K562 (cell line): ENCODE results near the gene UBXN2A. TPM values are rescaled to one million over a fixed set of nuclear protein-coding genes. Genes with fewer than 3 reads are reported as not detected.

ENCODE experiments used
- ATAC-seq: fragments of 200-7000 bp; cut with Tn5 transposase; 3 replicates; pipeline ENCODE4 v1.9.1; 2020; ENCODE audit warnings: moderate library complexity
- BruUV-seq: library from RNA; stranded (reverse); fragments of 400-500 nt; replicated peaks from 2 replicates; lab custom pipeline; 2021; lab: Mats Ljungman, UMichigan
- CTCF ChIA-PET: fragments of 300-600 bp; formaldehyde crosslinking; extraction: SDS; loops from one replicate; lab custom pipeline; 2021; ENCODE audit warnings: low intra/inter-chr PET ratio; lab: Yijun Ruan, JAX
- POLR2A ChIA-PET: fragments of 300-600, 350-650 bp; sonication (Branson Sonifier 250); formaldehyde crosslinking; extraction: SDS; loops from one replicate; lab custom pipeline; 2021; ENCODE audit warnings: antibody characterized with exemption, inconsistent platforms; lab: Yijun Ruan, JAX
- DNase-seq, 4 experiments: peaks; one replicate each; pipeline versions ENCODE4 v3.0.0 to v3.0.0-alpha.2; 2011 to 2018; ENCODE audit warnings: low spot score in 3 of 4, mixed read lengths in 3 of 4; ENCODE audit errors: extremely low read depth in 1 of 4
- FAIRE-seq: peaks from 2 replicates; lab custom pipeline; 2011; peaks lifted over from hg19 to GRCh38; lab: Jason Lieb, UNC
- H2AFZ ChIP-seq: 2 replicates; pipeline ENCODE4 v1.6.0; 2011; ENCODE audit warnings: low read depth, low read length, control low read depth, inconsistent platforms
- H3K27ac ChIP-seq: fragments of 200-600 bp; 3 replicates; pipeline ENCODE4 v1.8.0; 2011; ENCODE audit warnings: low read depth, mild to moderate bottlenecking, control low read depth, inconsistent platforms, low read length, moderate library complexity, mixed read lengths; ENCODE audit errors: extremely low read depth
- H3K27me3 ChIP-seq, 2 experiments: fragments of 300-600 bp in 1 of 2; 2 replicates in 1 of 2; 3 replicates in 1 of 2; pipeline versions ENCODE4 v1.6.0 to v1.8.0; 2011; ENCODE audit warnings: inconsistent platforms in 2 of 2, low read length in 2 of 2, mild to moderate bottlenecking in 1 of 2, mixed read lengths in 1 of 2, moderate library complexity in 1 of 2; ENCODE audit not compliant: control insufficient read depth in 2 of 2, insufficient read depth in 2 of 2
- H3K36me3 ChIP-seq: fragments of 300-600 bp; 3 replicates; pipeline ENCODE4 v1.8.0; 2011; ENCODE audit warnings: mild to moderate bottlenecking, low read length, inconsistent platforms; ENCODE audit not compliant: control insufficient read depth, insufficient read depth
- H3K4me1 ChIP-seq, 2 experiments: fragments of 200-600 bp in 1 of 2; replicated peaks in 1 of 2; 2 replicates in 1 of 2; 3 replicates in 1 of 2; pipeline versions ENCODE4 v1.5.1 to v1.8.0; 2011; ENCODE audit warnings: inconsistent platforms in 2 of 2, low read length in 2 of 2, mild to moderate bottlenecking in 1 of 2, mixed read lengths in 1 of 2, moderate library complexity in 1 of 2; ENCODE audit not compliant: control insufficient read depth in 2 of 2, insufficient read depth in 2 of 2
- H3K4me2 ChIP-seq: 2 replicates; pipeline ENCODE4 v1.6.1; 2011; ENCODE audit warnings: low read length, control low read depth, inconsistent platforms, mixed read lengths; ENCODE audit not compliant: insufficient read depth
- H3K4me3 ChIP-seq: fragments of 200-600 bp; sonication (generic), shearing (Covaris generic); 2 replicates; pipeline ENCODE4 v1.5.1; 2016; ENCODE audit warnings: control low read depth, inconsistent platforms
- H3K79me2 ChIP-seq: fragments of 200-600 bp; 3 replicates; pipeline ENCODE4 v1.8.0; 2011; ENCODE audit warnings: low read length, inconsistent platforms; ENCODE audit not compliant: control insufficient read depth, insufficient read depth
- H3K9ac ChIP-seq, 2 experiments: 2 replicates each; pipeline versions ENCODE4 v1.6.0 to v1.6.1; 2011; ENCODE audit warnings: low read depth in 2 of 2, low read length in 2 of 2, control low read depth in 1 of 2, inconsistent platforms in 1 of 2, mild to moderate bottlenecking in 1 of 2, mixed read lengths in 1 of 2; ENCODE audit not compliant: insufficient read depth in 1 of 2
- H3K9me1 ChIP-seq: one replicate; pipeline ENCODE4 v1.6.0; 2011; ENCODE audit warnings: inconsistent platforms, mild to moderate bottlenecking, low read length, moderate library complexity; ENCODE audit not compliant: control insufficient read depth, insufficient read depth
- H3K9me3 ChIP-seq: replicated peaks from 2 replicates; pipeline ENCODE4 v1.5.1; 2011; ENCODE audit warnings: low read depth, low read length, inconsistent platforms; ENCODE audit not compliant: control insufficient read depth, insufficient read depth
- H4K20me1 ChIP-seq: replicated peaks from 2 replicates; pipeline ENCODE4 v1.6.1; 2011; ENCODE audit warnings: low read length, inconsistent platforms, mixed read lengths; ENCODE audit not compliant: control insufficient read depth, insufficient read depth
- CBX8 ChIP-seq: fragments of 200-600 bp; sonication (generic); IDR thresholded peaks from 2 replicates; pipeline ENCODE4 v1.6.1; 2012; ENCODE audit warnings: borderline replicate concordance, mixed run types, low read depth, mild to moderate bottlenecking, moderate library complexity, mixed read lengths, low read length, control low read depth, inconsistent platforms; ENCODE audit not compliant: poor library complexity, severe bottlenecking; ENCODE audit errors: extremely low read depth
- COPS2 ChIP-seq: fragments of 450-650 bp; conservative IDR thresholded peaks from 2 replicates; pipeline ENCODE4 v1.6.1; 2016; ENCODE audit warnings: mild to moderate bottlenecking, moderate library complexity
- DMBX1 ChIP-seq: fragments of 250-450 bp; sonication (Bioruptor Pico); IDR thresholded peaks from 2 replicates; pipeline ENCODE4 v1.8.0; 2022; ENCODE audit warnings: inconsistent platforms, mild to moderate bottlenecking, moderate library complexity, borderline replicate concordance
- GABPA ChIP-seq: fragments of 200-800 bp; sonication (Bioruptor generic); conservative IDR thresholded peaks from 2 replicates; pipeline ENCODE4 v1.6.1; 2016; ENCODE audit warnings: low read depth, missing genetic modification characterization, missing compliant biosample characterization
- GTF2B ChIP-seq: IDR thresholded peaks from 2 replicates; pipeline ENCODE4 v1.6.1; 2011; ENCODE audit not compliant: insufficient read length; ENCODE audit errors: extremely low read depth
- KAT2B ChIP-seq: IDR thresholded peaks from one replicate; pipeline ENCODE4 v1.6.1; 2012; ENCODE audit warnings: low read depth, mild to moderate bottlenecking, control low read depth, inconsistent platforms, low read length, moderate library complexity
- LEF1 ChIP-seq: fragments of 450-650 bp; IDR thresholded peaks from 2 replicates; pipeline ENCODE4 v1.6.1; 2016; ENCODE audit warnings: mild to moderate bottlenecking
- NFRKB ChIP-seq: fragments of 450-650 bp; IDR thresholded peaks from 2 replicates; pipeline ENCODE4 v1.6.1; 2016; ENCODE audit warnings: low read depth
- SAFB2 ChIP-seq: fragments of 200-400 bp; formaldehyde crosslinking; IDR thresholded peaks from 2 replicates; pipeline ENCODE4 v1.6.1; 2018; ENCODE audit warnings: borderline replicate concordance, low read length, low read depth, moderate library complexity; ENCODE audit not compliant: severe bottlenecking
- SPI1 ChIP-seq: IDR thresholded peaks from 2 replicates; pipeline ENCODE4 v1.6.1; 2011; ENCODE audit warnings: low read depth, low read length, control low read depth, borderline replicate concordance
- THAP7 ChIP-seq: fragments of 250-450 bp; sonication (Bioruptor Pico); IDR thresholded peaks from 2 replicates; pipeline ENCODE4 v1.5.0; 2021
- ZBTB34 ChIP-seq: fragments of 250-450 bp; sonication (Bioruptor Pico); IDR thresholded peaks from 2 replicates; pipeline ENCODE4 v1.8.0; 2021; ENCODE audit warnings: mild to moderate bottlenecking, moderate library complexity
- ZNF146 ChIP-seq: IDR thresholded peaks from one replicate; pipeline ENCODE4 v1.6.1; 2018; ENCODE audit warnings: missing compliant biosample characterization; ENCODE audit not compliant: unreplicated experiment
- ZNF512 ChIP-seq: IDR thresholded peaks from 2 replicates; pipeline ENCODE4 v1.6.1; 2016; ENCODE audit warnings: missing genetic modification characterization, missing compliant biosample characterization
- ZNF589 ChIP-seq: fragments of 200-800 bp; sonication (Bioruptor generic); IDR thresholded peaks from 2 replicates; pipeline ENCODE4 v1.6.1; 2016; ENCODE audit warnings: low read depth, missing genetic modification characterization, missing compliant biosample characterization
- WGBS: fragments of 100-300 bp; shearing (Covaris generic); methylation state at CpG from one replicate; pipeline ENCODE4 v1.1.6; 2016; ENCODE audit warnings: low coverage, mixed read lengths; ENCODE audit not compliant: insufficient coverage; ENCODE audit errors: missing lambda C conversion rate; 5-methylcytosine and 5-hydroxymethylcytosine counted together
- in situ Hi-C: fragments of 300-500 bp; cut with MboI; formaldehyde crosslinking; loops from 4 replicates; pipeline ENCODE4 v1.15.0; 2018; ENCODE audit warnings: inconsistent platforms, mixed read lengths
- intact Hi-C: fragments of 100-400 bp; cut with micrococcal nuclease; formaldehyde crosslinking; loops from 2 replicates; pipeline ENCODE4 v1.14.2; 2022
- polyA plus RNA-seq, 8 experiments: library from polyadenylated mRNA; depleted of rRNA in 4 of 8; stranded (reverse) in 5 of 8; unstranded in 3 of 8; fragments of >200 nt; fragmentation: Nextera tagmentation in 2 of 8; fragmentation: Illumina TruSeq in 1 of 8; extraction: Ambion mirVana in 2 of 8; extraction: Trizol in 1 of 8; gene quantifications; 2 replicates each; pipeline versions ENCODE4 v1.2.1 to v1.2.3, GENCODE V29; 2011 to 2014; ENCODE audit warnings: inconsistent platforms in 1 of 8, missing spikeins in 1 of 8
- total RNA-seq, 7 experiments: library from RNA; depleted of rRNA in 6 of 7; stranded (reverse); fragments of >200 nt in 6 of 7; fragmentation: Illumina TruSeq in 2 of 7; extraction: Trizol in 2 of 7; gene quantifications; 2 replicates each; pipeline versions ENCODE4 v1.2.1 to v1.2.3, GENCODE V29; 2011 to 2021; ENCODE audit warnings: low replicate concordance in 1 of 7

UBXN2A gene
- total and polyA plus RNA-seq, 9 of the 15 experiments (the other 6 are each of a cell fraction or from before 2014, with no cell fraction given) = 3.4 to 25.6 (median 16.0) TPM

GRCh38 chr2:24009367-24009679 lies 69.1 kb downstream of the UBXN2A start (continued):
- TF ChIP-seq ZNF512 (no peak), GABPA (tag) (no peak), ZNF589 (CRISPR knock-in tag) (no peak)

- H3K27me3 ChIP-seq = no peaks in the 10 kb centered on the region
- H3K4me3 ChIP-seq = peak within 1 kb of the TSS; percentile 60
- in situ Hi-C loops = no loop called here
- ChIA-PET POLR2A (interaction anchor here (0.6 to 3.2 kb wide), 10 partner anchors 10 to 811 kb away, joined by 3 to 14 read pairs (median 3); partner anchors contain the start of gene ATAD2B), CTCF (no interaction called here)
- H2AFZ ChIP-seq = peak within 1 kb of the TSS; percentile 85
- no TSS peak for BruUV-seq
- FAIRE-seq (no peak), ATAC-seq (peak; percentile 45), DNase-seq (peak; percentile 53 to 75 (median 71))
- H3K4me1 ChIP-seq = peaks cover 34 to 43% of the 10 kb centered on the region in 2 experiments
- peak within 1 kb of the TSS; percentile 99 for H3K27ac ChIP-seq
- H3K4me2 ChIP-seq = peak within 1 kb of the TSS; percentile 93
- intact Hi-C loops = loop anchor here (5.0 to 10.0 kb wide), 2 partner anchors 68 to 185 kb away; partner anchors contain the start of gene UBXN2A
- H3K9me3 ChIP-seq = no peaks in the 10 kb centered on the region
- H3K36me3 ChIP-seq = peaks cover 21% of the 10 kb centered on the region
- under 1% methylated on average over 63 of the region's 75 CpGs for WGBS
- peaks cover 46% of the 10 kb centered on the region for H3K79me2 ChIP-seq
- no peaks in the 10 kb centered on the region for H4K20me1 ChIP-seq
- H3K9me1 ChIP-seq = no peaks in the 10 kb centered on the region
- H3K9ac ChIP-seq = peak within 1 kb of the TSS; percentile 95 to 97
- no peak for TF ChIP-seq THAP7 (CRISPR knock-in tag)
- TF ChIP-seq ZBTB34 (CRISPR knock-in tag) = no peak
- no peak for TF ChIP-seq LEF1
- no peak for TF ChIP-seq COPS2
- no peak for TF ChIP-seq KAT2B
- TF ChIP-seq ZNF146 (CRISPR knock-in tag) = no peak
- no peak for TF ChIP-seq CBX8
- TF ChIP-seq NFRKB = 0 out of 2 replicates have a peak, but pooled peaks have one; percentile 57
- no peak for TF ChIP-seq SPI1
- TF ChIP-seq DMBX1 (CRISPR knock-in tag) = 0 out of 2 replicates have a peak, but pooled peaks have one; percentile 22
- no peak for TF ChIP-seq SAFB2
- no peak for TF ChIP-seq GTF2B
Measured at GRCh38 chr2:24009680-24010476, 69.6 kb downstream of the UBXN2A start, which contains the start of gene MFSD2B. Gene MFSD2B, plus strand, starts transcription at chr2:24010085. Its CDS starts 12 bp downstream, at chr2:24010097.
